Thymus (tissue), 11 donors: ENCODE results near the gene ZFAND2B. TPM values are rescaled to one million over a fixed set of nuclear protein-coding genes. Genes with fewer than 3 reads are reported as not detected.

Source experiments
- DNase-seq, 9 donors: peaks; one replicate each; pipeline ENCODE4 v3.0.0-alpha.2; 2013; ENCODE audit warnings: low spot score in 9 of 9, low read depth in 6 of 9, missing footprints in 1 of 9
- H3K27ac ChIP-seq, 2 donors: one replicate each; pipeline ENCODE4 v1.5.1; 2013; ENCODE audit warnings: control low read depth in 1 of 2, low read depth in 1 of 2, low read length in 1 of 2, mild to moderate bottlenecking in 1 of 2, moderate library complexity in 1 of 2
- H3K27me3 ChIP-seq, 2 donors: one replicate each; pipeline ENCODE4 v1.5.1; 2013; ENCODE audit warnings: low read length in 1 of 2; ENCODE audit not compliant: control insufficient read depth in 2 of 2, insufficient read depth in 1 of 2
- H3K36me3 ChIP-seq, 2 donors: one replicate each; pipeline ENCODE4 v1.5.1; 2013; ENCODE audit warnings: low read length in 1 of 2, mild to moderate bottlenecking in 1 of 2, moderate library complexity in 1 of 2; ENCODE audit not compliant: control insufficient read depth in 2 of 2, insufficient read depth in 2 of 2
- H3K4me1 ChIP-seq, 2 donors: one replicate each; pipeline ENCODE4 v1.5.1; 2013; ENCODE audit warnings: low read length in 2 of 2; ENCODE audit not compliant: control insufficient read depth in 2 of 2, insufficient read depth in 2 of 2
- H3K4me3 ChIP-seq, 2 donors: one replicate each; pipeline ENCODE4 v1.5.1; 2013; ENCODE audit warnings: low read length in 2 of 2, control low read depth in 1 of 2, mild to moderate bottlenecking in 1 of 2
- H3K9me3 ChIP-seq, 2 donors: one replicate each; pipeline ENCODE4 v1.5.1; 2013; ENCODE audit warnings: low read length in 1 of 2, mild to moderate bottlenecking in 1 of 2; ENCODE audit not compliant: control insufficient read depth in 2 of 2, insufficient read depth in 1 of 2
- WGBS: extraction: QIAGEN DNeasy Blood & Tissue Kit; methylation state at CpG from one replicate; pipeline ENCODE4 v1.1.7; 2013; 5-methylcytosine and 5-hydroxymethylcytosine counted together
- polyA plus RNA-seq: library from polyadenylated mRNA; stranded (reverse); fragments of 200-250 nt; gene quantifications from one replicate; pipeline ENCODE4 v1.2.3, GENCODE V29; 2013
- total RNA-seq: library from RNA; stranded (reverse); fragments of 120-200 nt; gene quantifications from one replicate; pipeline ENCODE4 v1.2.4, GENCODE V29; 2013
- donor health status: healthy.

ZFAND2B gene
- total and polyA plus RNA-seq, 2 donors: 57.8 to 59.0 TPM

DNA sequence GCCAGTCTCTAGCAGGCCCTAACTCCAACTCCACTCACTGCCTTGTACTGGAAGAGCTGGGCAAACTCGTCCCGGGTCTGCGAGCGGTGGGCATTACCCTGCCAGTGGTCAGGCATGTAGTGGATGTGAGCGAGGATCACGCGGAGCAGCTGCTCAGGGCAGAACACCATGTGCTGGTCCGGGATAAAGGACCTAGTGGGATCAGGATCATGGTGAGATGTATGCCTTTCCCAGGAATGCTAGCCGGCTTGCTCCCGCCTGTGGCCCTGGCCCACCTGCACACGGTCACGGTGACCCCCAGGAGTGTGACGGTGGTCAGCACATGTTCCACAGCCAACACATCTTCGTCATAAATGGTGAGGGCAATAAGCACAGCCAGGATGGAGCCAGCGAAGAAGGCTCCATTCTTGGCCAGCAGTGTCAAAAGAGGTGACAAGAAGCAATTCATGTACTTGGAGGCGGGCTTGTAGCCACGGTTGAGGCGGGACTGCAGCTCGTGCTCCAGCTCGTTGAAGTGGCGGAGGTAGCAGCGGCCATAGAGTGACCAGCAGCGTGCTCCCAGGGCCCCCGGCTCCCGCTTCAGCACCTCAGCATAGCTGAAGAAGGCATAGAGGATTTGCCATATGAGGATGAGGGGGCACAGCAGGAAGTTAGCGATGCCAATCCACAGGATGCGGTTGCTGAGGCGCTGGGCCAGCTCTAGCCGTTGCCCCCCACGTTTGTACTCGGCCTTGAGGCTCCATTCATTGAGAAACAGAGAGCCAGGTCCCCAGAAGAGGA, 17.4 kb downstream of the ZFAND2B start:
- H3K27ac ChIP-seq: no peak overlapping the region
- H3K4me3 ChIP-seq: no peak overlapping the region
- peaks cover 73 to 77% of the 10 kb centered on the region in 2 donors for H3K36me3 ChIP-seq
- H3K9me3 ChIP-seq: no peaks in the 10 kb centered on the region
- peaks cover 13 to 20% of the 10 kb centered on the region in 2 donors for H3K4me1 ChIP-seq
- H3K27me3 ChIP-seq: no peaks in the 10 kb centered on the region
- DNase-seq: no peak
- 98% methylated on average over 31 of the region's 31 CpGs for WGBS

- WGBS: 80% methylated on average over 3 of the region's 3 CpGs
- H3K27me3 ChIP-seq: no peaks in the 10 kb centered on the region
- no peak overlapping the region for H3K4me3 ChIP-seq
- no peak overlapping the region for H3K27ac ChIP-seq
- H3K36me3 ChIP-seq: peaks cover 62 to 73% of the 10 kb centered on the region in 2 donors
- no peak for DNase-seq
- no peaks in the 10 kb centered on the region for H3K9me3 ChIP-seq
- H3K4me1 ChIP-seq: peaks cover 11 to 17% of the 10 kb centered on the region in 2 donors
These were observed 18.8 kb downstream of the ZFAND2B start for GRCh38 chr2:219225350-219225749.

DNA sequence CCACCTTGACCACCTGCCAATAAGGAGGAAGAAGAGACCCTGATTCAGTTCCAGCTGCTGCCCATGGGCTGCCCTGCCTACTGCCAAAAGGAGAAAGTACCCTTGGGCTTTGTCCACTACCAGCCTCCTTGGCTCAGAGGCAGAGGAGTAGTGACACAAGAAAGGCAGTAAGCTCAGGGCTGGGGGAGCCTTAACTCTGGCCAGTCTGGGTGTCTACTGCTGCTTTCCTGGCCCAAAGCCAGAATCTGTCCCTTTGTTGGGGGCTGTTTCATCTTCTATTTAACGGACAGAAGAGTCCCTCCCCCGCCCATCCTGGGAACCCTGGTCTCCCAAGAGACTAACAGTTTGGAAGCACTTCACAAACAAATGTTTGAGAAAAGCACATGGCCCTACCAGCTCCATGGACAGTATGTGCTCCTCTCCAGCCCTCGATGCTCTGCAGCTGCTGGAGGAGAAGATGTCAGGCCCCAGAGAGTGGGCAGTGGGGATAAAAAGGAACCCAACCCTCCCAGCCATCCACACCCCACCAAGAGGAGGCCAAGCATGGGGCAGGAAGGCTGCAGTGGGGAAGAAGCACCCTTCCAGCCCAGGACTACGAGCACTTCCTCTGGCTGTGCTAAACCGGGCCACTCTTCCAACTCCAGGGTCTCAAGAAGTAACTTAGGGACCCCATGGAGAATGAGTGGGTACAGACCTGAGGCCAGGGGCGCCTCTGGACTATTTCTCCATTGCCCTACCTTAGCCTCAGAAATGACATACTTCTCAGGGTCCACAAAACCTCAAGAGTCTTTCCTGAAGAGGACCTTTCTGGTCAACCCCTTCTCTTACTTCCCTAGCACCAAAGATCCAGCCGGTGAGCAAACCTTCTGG, 21.7 kb downstream of the ZFAND2B start:
- Histone ChIP-seq H3K9me3 (no peaks in the 10 kb centered on the region), H3K4me1 (peaks cover 16 to 23% of the 10 kb centered on the region in 2 donors), H3K4me3 (peak overlapping the region; percentile 70 to 99), H3K27me3 (no peaks in the 10 kb centered on the region), H3K36me3 (peaks cover 55 to 56% of the 10 kb centered on the region in 2 donors), H3K27ac (no peak overlapping the region)
- DNase-seq: no peak
- WGBS: 57% methylated on average over 7 of the region's 7 CpGs

GRCh38 chr2:219228911-219229304, 22.3 kb downstream of the ZFAND2B start:
- no peaks in the 10 kb centered on the region for H3K9me3 ChIP-seq
- peak overlapping the region; percentile 70 to 99 for H3K4me3 ChIP-seq
- peaks cover 55 to 56% of the 10 kb centered on the region in 2 donors for H3K36me3 ChIP-seq
- peak overlapping the region; percentile 60 to 99 for H3K27ac ChIP-seq
- H3K4me1 ChIP-seq: peaks cover 16 to 23% of the 10 kb centered on the region in 2 donors
- 3% methylated on average over 19 of the region's 19 CpGs for WGBS
- H3K27me3 ChIP-seq: no peaks in the 10 kb centered on the region
- no peak for DNase-seq

DNA sequence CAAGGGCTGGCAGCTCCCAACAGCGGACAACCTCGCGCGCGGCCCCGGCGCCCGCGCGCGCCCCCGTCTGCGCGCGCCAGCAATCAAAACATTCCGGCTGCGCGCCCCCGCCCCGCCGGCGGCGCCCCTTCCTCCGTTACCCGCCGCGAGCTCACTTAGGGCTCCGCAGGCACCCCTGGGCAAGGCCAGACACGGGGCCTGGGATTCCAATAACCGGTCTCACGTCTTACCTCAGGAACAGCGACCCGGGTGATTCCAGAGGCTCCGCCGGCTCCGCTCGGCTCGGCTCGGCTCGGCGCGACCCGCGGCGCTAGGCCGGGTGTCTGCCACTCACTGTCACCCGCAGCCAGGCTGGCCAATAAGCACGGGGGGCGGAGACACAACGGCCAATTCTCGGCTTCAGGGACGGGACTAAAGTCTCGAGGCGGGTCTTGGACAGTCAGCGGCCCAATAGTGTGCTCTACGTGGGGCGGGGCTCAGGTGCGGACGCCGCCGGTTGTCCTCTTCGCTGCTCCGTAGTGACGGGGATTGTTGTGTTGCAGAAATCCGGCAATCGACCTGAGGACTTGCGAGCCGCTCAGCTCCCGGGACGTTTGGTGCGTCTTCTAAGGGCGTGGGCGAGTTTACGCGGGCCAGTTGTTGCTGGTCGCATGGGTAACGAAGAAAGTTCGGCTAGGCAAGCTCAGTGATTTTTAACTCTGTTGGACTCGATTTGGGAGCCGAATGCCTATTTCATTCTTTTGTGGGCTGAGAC, 22.9 kb downstream of the ZFAND2B start, which contains the start of the genes ANKZF1 and ATG9A:
ANKZF1 (plus strand) TSS at position 502 of the 754 bp plus-strand sequence. CDS start 452 bp downstream, outside the sequence.
ATG9A (minus strand) TSS at position 332 of the 754 bp plus-strand sequence. CDS start 1,612 bp downstream, outside the sequence.
- H3K9me3 ChIP-seq: no peaks in the 10 kb centered on the region
- WGBS: under 1% methylated on average over 80 of the region's 80 CpGs
- H3K27me3 ChIP-seq: no peaks in the 10 kb centered on the region
- peak within 1 kb of the TSS; percentile 70 to 99 for H3K4me3 ChIP-seq
- peaks cover 55 to 56% of the 10 kb centered on the region in 2 donors for H3K36me3 ChIP-seq
- H3K27ac ChIP-seq: peak within 1 kb of the TSS; percentile 89 to 99
- DNase-seq: peak; percentile 85 to 99 (median 97)
- H3K4me1 ChIP-seq: peaks cover 16 to 23% of the 10 kb centered on the region in 2 donors

- Histone ChIP-seq H3K9me3 (no peaks in the 10 kb centered on the region), H3K4me1 (peaks cover 16 to 23% of the 10 kb centered on the region in 2 donors), H3K4me3 (peak overlapping the region; percentile 70 to 99), H3K36me3 (peaks cover 55 to 56% of the 10 kb centered on the region in 2 donors), H3K27ac (peak overlapping the region; percentile 89 to 96), H3K27me3 (no peaks in the 10 kb centered on the region)
- DNase-seq: peak in 2 of 9 donors; percentile 27 to 69
- under 1% methylated on average over 24 of the region's 24 CpGs for WGBS
These were observed 23.5 kb downstream of the ZFAND2B start for GRCh38 chr2:219230059-219230540.

- Histone ChIP-seq H3K27ac (no peak overlapping the region), H3K4me3 (no peak overlapping the region), H3K4me1 (peaks cover 5 to 9% of the 10 kb centered on the region in 2 donors), H3K27me3 (no peaks in the 10 kb centered on the region), H3K36me3 (peaks cover 59 to 71% of the 10 kb centered on the region in 2 donors), H3K9me3 (no peaks in the 10 kb centered on the region)
- over 99% methylated on average over 3 of the region's 3 CpGs for WGBS
- no peak for DNase-seq
These were observed 27.7 kb downstream of the ZFAND2B start for GRCh38 chr2:219234331-219234730.

DNA sequence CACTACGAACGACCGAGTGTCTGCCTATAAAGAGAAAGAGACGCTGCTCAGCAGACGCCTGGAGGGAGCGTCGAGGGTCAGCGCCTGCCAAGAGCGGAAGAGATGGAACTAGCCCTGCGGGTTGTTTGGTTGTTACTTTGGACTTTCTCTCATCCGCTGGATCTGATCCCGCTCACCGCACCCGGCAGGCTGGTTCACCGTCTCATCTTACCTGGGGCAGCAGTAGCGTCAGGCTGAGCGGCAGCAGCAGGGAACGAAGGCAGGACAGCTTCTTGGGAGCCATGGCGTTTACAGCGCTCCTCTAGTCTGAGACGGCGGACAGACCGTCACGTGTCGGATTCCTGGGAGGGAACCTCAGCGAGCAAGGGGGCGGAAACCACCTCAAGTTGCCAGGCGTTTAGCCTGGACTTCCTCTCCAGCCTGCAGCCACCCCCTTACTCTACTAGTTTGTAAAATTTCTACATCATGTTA, 36.7 kb downstream of the ZFAND2B start:
- WGBS: 72% methylated on average over 28 of the region's 28 CpGs
- H3K4me1 ChIP-seq: peaks cover 27 to 36% of the 10 kb centered on the region in 2 donors

More for the DNA sequence above, 36.7 kb downstream of the ZFAND2B start:
- Histone ChIP-seq H3K27me3 (peaks cover 0 to 2% of the 10 kb centered on the region in 2 donors), H3K4me3 (no peak overlapping the region), H3K36me3 (peaks cover 9 to 19% of the 10 kb centered on the region in 2 donors), H3K9me3 (peaks cover 0 to 5% of the 10 kb centered on the region in 2 donors), H3K27ac (peak overlapping the region in 1 of 2 donors; percentile 26)
- DNase-seq: no peak
